Parathyroid adenoma (tissue), 2 donors: ENCODE data around the gene TMEM273.

Source experiments
- H2AFZ ChIP-seq: fragments of 300-600 bp; sonication (generic); one replicate; pipeline ENCODE4 v1.7.0; 2017; ENCODE audit warnings: antibody characterized with exemption, mild to moderate bottlenecking
- H3K27ac ChIP-seq: fragments of 300-600 bp; sonication (generic); one replicate; pipeline ENCODE4 v1.7.0; 2017
- H3K27me3 ChIP-seq: fragments of 300-600 bp; sonication (generic); one replicate; pipeline ENCODE4 v1.7.0; 2017; ENCODE audit warnings: low read length; ENCODE audit not compliant: control insufficient read depth, insufficient read depth
- H3K36me3 ChIP-seq: fragments of 300-600 bp; sonication (generic); one replicate; pipeline ENCODE4 v1.7.0; 2017; ENCODE audit warnings: low read length; ENCODE audit not compliant: control insufficient read depth, insufficient read depth
- H3K4me1 ChIP-seq: fragments of 300-600 bp; sonication (generic); one replicate; pipeline ENCODE4 v1.7.0; 2017; ENCODE audit warnings: control low read depth
- H3K4me2 ChIP-seq: fragments of 300-600 bp; sonication (generic); one replicate; pipeline ENCODE4 v1.7.0; 2017; ENCODE audit warnings: low read length
- H3K4me3 ChIP-seq: fragments of 300-600 bp; sonication (generic); one replicate; pipeline ENCODE4 v1.7.0; 2017; ENCODE audit warnings: low read depth, low read length
- H3K79me2 ChIP-seq: fragments of 300-600 bp; sonication (generic); one replicate; pipeline ENCODE4 v1.7.0; 2017; ENCODE audit warnings: control low read depth
- H3K9ac ChIP-seq: fragments of 300-600 bp; sonication (generic); one replicate; pipeline ENCODE4 v1.7.0; 2017; ENCODE audit warnings: mild to moderate bottlenecking
- H3K9me3 ChIP-seq: fragments of 300-600 bp; sonication (generic); one replicate; pipeline ENCODE4 v1.7.0; 2017; ENCODE audit warnings: low read length; ENCODE audit not compliant: control insufficient read depth
- TF ChIP-seq, protein P1 (sequence below): fragments of 300-600 bp; sonication (generic); IDR thresholded peaks from one replicate; pipeline ENCODE4 v1.7.0; 2017; ENCODE audit warnings: antibody characterized with exemption, mild to moderate bottlenecking
- donor health status: primary hyperparathyroidism.

The TMEM273 gene, protein sequence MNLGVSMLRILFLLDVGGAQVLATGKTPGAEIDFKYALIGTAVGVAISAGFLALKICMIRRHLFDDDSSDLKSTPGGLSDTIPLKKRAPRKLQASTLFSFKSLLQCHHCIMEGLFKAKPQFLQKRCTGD

DNA sequence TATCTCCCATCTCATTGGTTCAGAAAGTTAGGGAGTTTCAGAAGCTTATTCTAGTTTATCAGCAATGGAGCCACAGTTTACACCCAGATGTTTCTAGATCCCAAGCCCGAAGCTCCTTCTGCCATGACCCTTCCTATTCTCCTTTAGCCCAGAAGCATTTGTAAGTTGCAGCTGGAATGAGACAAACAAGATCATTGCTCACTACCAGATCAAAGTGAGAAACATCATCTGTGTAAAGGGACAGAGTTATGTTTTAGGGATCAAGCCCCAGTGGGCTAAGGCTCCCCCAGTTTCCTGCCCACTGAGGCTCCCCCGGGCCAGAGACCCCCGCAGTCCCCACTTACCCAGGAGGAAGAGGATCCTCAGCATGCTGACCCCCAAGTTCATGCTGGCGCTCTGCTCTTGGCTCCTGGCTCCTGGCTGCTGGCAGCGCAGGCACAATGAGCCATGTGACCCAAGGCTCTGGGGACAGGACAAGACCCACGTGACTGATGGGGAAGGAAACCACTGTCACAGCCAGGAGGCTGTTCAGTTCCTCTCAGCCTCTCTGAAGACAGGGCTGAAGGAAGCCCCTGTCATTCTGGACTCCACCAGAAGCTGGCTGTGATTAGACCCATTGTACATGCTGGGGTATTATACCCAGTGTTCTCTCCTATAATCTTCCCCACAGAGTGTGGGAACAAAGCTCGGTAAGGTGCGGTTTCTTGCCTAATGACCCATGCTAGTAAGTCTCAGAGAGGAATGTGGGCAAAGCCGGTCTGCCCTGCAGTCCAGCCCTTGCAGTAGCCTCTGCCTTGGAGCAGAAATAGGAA is at the start of gene TMEM273:
Gene TMEM273 (minus strand): TSS at position 442 of the 812 bp plus-strand sequence. CDS start 55 bp downstream, at position 387.
- H3K36me3 ChIP-seq, result no peaks in the 10 kb centered on the region
- H3K9me3 ChIP-seq, result no peaks in the 10 kb centered on the region
- H3K4me3 ChIP-seq, result peak within 1 kb of the TSS; percentile 13
- TF ChIP-seq, protein P1, sequence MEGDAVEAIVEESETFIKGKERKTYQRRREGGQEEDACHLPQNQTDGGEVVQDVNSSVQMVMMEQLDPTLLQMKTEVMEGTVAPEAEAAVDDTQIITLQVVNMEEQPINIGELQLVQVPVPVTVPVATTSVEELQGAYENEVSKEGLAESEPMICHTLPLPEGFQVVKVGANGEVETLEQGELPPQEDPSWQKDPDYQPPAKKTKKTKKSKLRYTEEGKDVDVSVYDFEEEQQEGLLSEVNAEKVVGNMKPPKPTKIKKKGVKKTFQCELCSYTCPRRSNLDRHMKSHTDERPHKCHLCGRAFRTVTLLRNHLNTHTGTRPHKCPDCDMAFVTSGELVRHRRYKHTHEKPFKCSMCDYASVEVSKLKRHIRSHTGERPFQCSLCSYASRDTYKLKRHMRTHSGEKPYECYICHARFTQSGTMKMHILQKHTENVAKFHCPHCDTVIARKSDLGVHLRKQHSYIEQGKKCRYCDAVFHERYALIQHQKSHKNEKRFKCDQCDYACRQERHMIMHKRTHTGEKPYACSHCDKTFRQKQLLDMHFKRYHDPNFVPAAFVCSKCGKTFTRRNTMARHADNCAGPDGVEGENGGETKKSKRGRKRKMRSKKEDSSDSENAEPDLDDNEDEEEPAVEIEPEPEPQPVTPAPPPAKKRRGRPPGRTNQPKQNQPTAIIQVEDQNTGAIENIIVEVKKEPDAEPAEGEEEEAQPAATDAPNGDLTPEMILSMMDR, result no peak
- H2AFZ ChIP-seq, result peak within 1 kb of the TSS; percentile 80
- H3K27me3 ChIP-seq, result no peaks in the 10 kb centered on the region
- no peak within 1 kb of the TSS for H3K9ac ChIP-seq
- H3K4me2 ChIP-seq, result peak within 1 kb of the TSS; percentile 6
- peak within 1 kb of the TSS; percentile 90 for H3K27ac ChIP-seq
- H3K4me1 ChIP-seq, result peaks cover 42% of the 10 kb centered on the region
- H3K79me2 ChIP-seq, result peaks cover 7% of the 10 kb centered on the region

DNA sequence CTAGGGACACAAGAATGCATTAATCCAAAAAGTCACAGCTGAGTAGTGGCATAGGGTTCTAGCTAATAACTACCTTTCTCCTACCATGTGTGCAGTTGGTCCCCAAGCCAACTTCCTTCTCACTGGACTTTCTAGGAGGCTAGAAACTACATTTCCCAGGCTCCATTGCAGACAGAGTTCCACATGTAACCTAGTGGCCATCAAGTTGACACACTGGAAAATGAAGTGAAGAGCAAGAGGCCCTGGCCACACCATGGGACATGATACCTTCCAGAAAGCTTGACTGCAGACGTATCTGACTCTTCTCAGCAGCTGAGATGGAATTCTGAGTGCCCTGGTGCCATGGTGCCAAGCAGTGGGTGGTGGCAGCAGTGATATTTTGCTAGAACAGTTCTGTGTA is 49.8 kb upstream of the TMEM273 start:
- H3K9me3 ChIP-seq, result no peaks in the 10 kb centered on the region
- H3K4me3 ChIP-seq, result no peak overlapping the region
- H3K4me1 ChIP-seq, result peaks cover 17% of the 10 kb centered on the region
- TF ChIP-seq, protein P1, result no peak
- H2AFZ ChIP-seq, result peak overlapping the region; percentile 45
- H3K4me2 ChIP-seq, result no peak overlapping the region
- no peaks in the 10 kb centered on the region for H3K79me2 ChIP-seq
- no peaks in the 10 kb centered on the region for H3K36me3 ChIP-seq
- no peaks in the 10 kb centered on the region for H3K27me3 ChIP-seq
- no peak overlapping the region for H3K27ac ChIP-seq
- no peak overlapping the region for H3K9ac ChIP-seq

DNA sequence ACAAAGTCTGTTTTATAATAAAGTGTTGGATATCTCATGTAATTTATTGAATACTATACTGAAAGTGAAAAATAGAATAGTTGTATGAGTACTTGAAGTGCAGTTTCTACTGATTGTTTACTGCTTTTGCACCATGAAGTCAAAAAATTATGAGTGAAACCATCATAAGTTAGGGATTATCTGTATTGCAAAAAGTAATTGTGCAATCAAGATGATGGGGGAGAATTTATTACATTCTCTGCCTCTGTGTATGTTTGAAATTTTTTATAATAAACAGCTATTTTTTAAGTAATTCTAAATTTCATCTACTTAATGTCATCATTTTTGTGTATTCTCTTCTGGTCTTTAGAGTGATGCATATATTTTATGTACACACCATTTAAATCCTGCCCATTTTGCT is 47.2 kb upstream of the TMEM273 start:
- Histone ChIP-seq H3K27ac (no peak overlapping the region), H2AFZ (no peak overlapping the region), H3K4me3 (no peak overlapping the region), H3K79me2 (no peaks in the 10 kb centered on the region), H3K27me3 (no peaks in the 10 kb centered on the region), H3K4me1 (no peaks in the 10 kb centered on the region), H3K4me2 (no peak overlapping the region), H3K9ac (no peak overlapping the region), H3K9me3 (no peaks in the 10 kb centered on the region), H3K36me3 (no peaks in the 10 kb centered on the region)
- TF ChIP-seq, protein P1, result no peak

DNA sequence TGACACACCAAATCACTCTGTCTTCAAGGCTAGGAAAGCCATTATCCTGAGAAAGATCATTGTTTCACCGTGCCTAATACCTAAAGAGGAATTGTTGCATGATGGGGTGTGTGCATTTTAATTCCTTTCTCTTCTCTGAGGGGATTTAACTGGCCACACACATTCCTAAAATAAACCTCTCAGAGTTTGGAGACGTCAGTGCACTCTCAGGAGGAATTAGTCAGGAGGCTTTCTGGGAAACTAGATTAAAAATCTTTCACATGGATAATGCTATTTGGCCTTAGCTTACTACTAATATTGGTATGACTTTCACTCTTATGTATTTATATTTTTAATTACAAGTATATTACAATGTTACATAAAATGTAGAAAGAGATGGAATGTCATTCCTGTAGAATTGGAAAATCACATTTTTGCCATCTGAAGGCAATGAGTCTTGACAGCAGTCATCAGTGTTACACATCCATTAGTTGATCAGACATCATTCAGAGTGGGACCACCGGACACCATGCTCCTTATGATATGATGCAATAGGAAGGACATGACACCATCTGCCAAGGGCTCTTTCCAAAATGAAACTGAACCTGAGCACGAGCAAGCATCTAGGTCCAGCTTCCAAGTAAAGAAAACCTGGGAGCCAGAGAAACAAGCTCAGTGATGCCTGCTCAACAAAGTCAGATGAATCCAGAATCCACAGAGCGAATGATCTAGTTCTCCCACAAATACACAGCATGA is 43.1 kb upstream of the TMEM273 start:
- TF ChIP-seq, protein P1, result no peak
- Histone ChIP-seq H3K27ac (no peak overlapping the region), H3K79me2 (no peaks in the 10 kb centered on the region), H3K9ac (no peak overlapping the region), H3K9me3 (no peaks in the 10 kb centered on the region), H2AFZ (peak overlapping the region; percentile 19), H3K4me1 (peaks cover 13% of the 10 kb centered on the region), H3K27me3 (no peaks in the 10 kb centered on the region), H3K4me2 (no peak overlapping the region), H3K36me3 (no peaks in the 10 kb centered on the region), H3K4me3 (no peak overlapping the region)
